Liver (tissue), 9 donors: ENCODE measurements around the gene MRTFB. TPM values are rescaled to one million over a fixed set of nuclear protein-coding genes. Genes with fewer than 3 reads are reported as not detected.

Source experiments
- DNase-seq: peaks from one replicate; pipeline ENCODE4 v3.0.0-alpha.2; 2017; ENCODE audit warnings: low spot score
- H3K27ac ChIP-seq, 2 donors: one replicate each; pipeline ENCODE4 v1.7.0; 2013; ENCODE audit warnings: inconsistent platforms in 2 of 2, low read length in 2 of 2, control low read depth in 1 of 2, low read depth in 1 of 2, mild to moderate bottlenecking in 1 of 2
- H3K27me3 ChIP-seq, 4 donors: one replicate each; pipeline versions ENCODE4 v1.6.1 to v1.7.0; 2013; ENCODE audit warnings: low read length in 3 of 4, inconsistent platforms in 1 of 4, mild to moderate bottlenecking in 1 of 4, moderate library complexity in 1 of 4; ENCODE audit not compliant: control insufficient read depth in 4 of 4, insufficient read depth in 4 of 4
- H3K36me3 ChIP-seq, 4 donors: one replicate each; pipeline versions ENCODE4 v1.6.1 to v1.7.0; 2013; ENCODE audit warnings: low read length in 3 of 4, mild to moderate bottlenecking in 3 of 4, low read depth in 1 of 4, moderate library complexity in 1 of 4; ENCODE audit not compliant: control insufficient read depth in 4 of 4, insufficient read depth in 3 of 4
- H3K4me1 ChIP-seq, 4 donors: one replicate each; pipeline versions ENCODE4 v1.6.1 to v1.7.0; 2013; ENCODE audit warnings: low read length in 3 of 4, mild to moderate bottlenecking in 3 of 4, moderate library complexity in 1 of 4; ENCODE audit not compliant: control insufficient read depth in 4 of 4, insufficient read depth in 4 of 4
- H3K4me3 ChIP-seq, 3 donors: one replicate each; pipeline versions ENCODE4 v1.6.1 to v1.7.0; 2013; ENCODE audit warnings: low read length in 3 of 3, control low read depth in 1 of 3, low read depth in 1 of 3, mild to moderate bottlenecking in 1 of 3
- H3K9ac ChIP-seq, 2 donors: one replicate each; pipeline ENCODE4 v1.7.0; 2013; ENCODE audit warnings: low read length in 2 of 2, mild to moderate bottlenecking in 2 of 2, moderate library complexity in 2 of 2, control low read depth in 1 of 2, low read depth in 1 of 2
- H3K9me3 ChIP-seq, 4 donors: one replicate each; pipeline versions ENCODE4 v1.6.1 to v1.7.0; 2013; ENCODE audit warnings: low read length in 3 of 4; ENCODE audit not compliant: control insufficient read depth in 4 of 4
- CTCF ChIP-seq: fragments of 150-350 bp; IDR thresholded peaks from 2 replicates; pipeline ENCODE4 v1.5.1; 2017; ENCODE audit warnings: improper control_type of control experiment, low read depth, low read length; ENCODE audit not compliant: missing input control
- EGR1 ChIP-seq, 2 donors: IDR thresholded peaks; 2 replicates each; pipeline ENCODE4 v1.6.1; 2016 to 2018; ENCODE audit warnings: antibody characterized with exemption in 2 of 2, low read depth in 2 of 2
- FOXA1 ChIP-seq: IDR thresholded peaks from 2 replicates; pipeline ENCODE4 v1.6.1; 2016; ENCODE audit warnings: antibody characterized with exemption
- FOXA2 ChIP-seq: IDR thresholded peaks from 2 replicates; pipeline ENCODE4 v1.6.1; 2016; ENCODE audit warnings: antibody characterized with exemption
- GABPA ChIP-seq, 2 donors: IDR thresholded peaks in 1 of 2; conservative IDR thresholded peaks in 1 of 2; 2 replicates each; pipeline ENCODE4 v1.6.1; 2016; ENCODE audit warnings: antibody characterized with exemption in 2 of 2, mild to moderate bottlenecking in 1 of 2, moderate library complexity in 1 of 2
- HNF4A ChIP-seq, 2 donors: conservative IDR thresholded peaks; 2 replicates each; pipeline ENCODE4 v1.6.1; 2016; ENCODE audit warnings: antibody characterized with exemption in 2 of 2, mild to moderate bottlenecking in 2 of 2
- HNF4G ChIP-seq: IDR thresholded peaks from 2 replicates; pipeline ENCODE4 v1.6.1; 2016; ENCODE audit warnings: antibody characterized with exemption
- JUND ChIP-seq, 2 donors: IDR thresholded peaks; 2 replicates each; pipeline ENCODE4 v1.6.1; 2016; ENCODE audit warnings: antibody characterized with exemption in 2 of 2
- MAX ChIP-seq: IDR thresholded peaks from 2 replicates; pipeline ENCODE4 v1.6.1; 2016; ENCODE audit warnings: antibody characterized with exemption
- NR2F2 ChIP-seq: IDR thresholded peaks from 2 replicates; pipeline ENCODE4 v1.6.1; 2016; ENCODE audit warnings: antibody characterized with exemption
- RAD21 ChIP-seq, 2 donors: IDR thresholded peaks; 2 replicates each; pipeline ENCODE4 v1.6.1; 2016; ENCODE audit warnings: antibody characterized with exemption in 2 of 2, mild to moderate bottlenecking in 2 of 2
- RXRA ChIP-seq, 2 donors: IDR thresholded peaks; 2 replicates each; pipeline ENCODE4 v1.6.1; 2017 to 2018; ENCODE audit warnings: antibody characterized with exemption in 2 of 2, mild to moderate bottlenecking in 1 of 2
- SP1 ChIP-seq: IDR thresholded peaks from 2 replicates; pipeline ENCODE4 v1.6.1; 2018; ENCODE audit warnings: antibody characterized with exemption, mild to moderate bottlenecking
- TAF1 ChIP-seq: conservative IDR thresholded peaks from 2 replicates; pipeline ENCODE4 v1.6.1; 2016; ENCODE audit warnings: antibody characterized with exemption, mild to moderate bottlenecking
- YY1 ChIP-seq: IDR thresholded peaks from 2 replicates; pipeline ENCODE4 v1.6.1; 2016; ENCODE audit warnings: antibody characterized with exemption, mild to moderate bottlenecking
- WGBS: extraction: QIAGEN DNeasy Blood & Tissue Kit; methylation state at CpG from one replicate; pipeline ENCODE4 v1.1.7; 2013; 5-methylcytosine and 5-hydroxymethylcytosine counted together
- polyA plus RNA-seq, 2 donors: library from polyadenylated mRNA; stranded (reverse) in 1 of 2; unstranded in 1 of 2; fragments of 200-250 nt in 1 of 2; fragments of >200 nt in 1 of 2; fragmentation: Nextera tagmentation in 1 of 2; extraction: Ambion mirVana in 1 of 2; gene quantifications; one replicate each; pipeline versions ENCODE4 v1.2.1 to v1.2.3, GENCODE V29; 2013 to 2015
- total RNA-seq, 2 donors: library from RNA; depleted of rRNA; stranded (reverse); fragments of >200 nt; gene quantifications; one replicate each; pipeline ENCODE4 v1.2.3, GENCODE V29; 2014
- TF ChIP-seq, protein P1 (sequence below): IDR thresholded peaks from 2 replicates; pipeline ENCODE4 v1.6.1; 2016; ENCODE audit warnings: antibody characterized with exemption, mild to moderate bottlenecking
- TF ChIP-seq, protein P2 (sequence below): IDR thresholded peaks from 2 replicates; pipeline ENCODE4 v1.6.1; 2016; ENCODE audit warnings: antibody characterized with exemption
- TF ChIP-seq, protein P3 (sequence below): IDR thresholded peaks from 2 replicates; pipeline ENCODE4 v1.6.1; 2016; ENCODE audit warnings: antibody characterized with exemption
- donor health status: healthy.
- donor health status: healthy.
- donor health status: healthy.
- donor health status: healthy.
- donor health status: healthy.

The MRTFB gene
- total and polyA plus RNA-seq, 4 donors = 4.1 to 14.2 (median 5.8) TPM

GRCh38 chr16:14095883-14096551, 24.9 kb downstream of the MRTFB start:
- DNase-seq = no peak
- Histone ChIP-seq H3K27ac (no peak overlapping the region), H3K9me3 (no peaks in the 10 kb centered on the region), H3K27me3 (no peaks in the 10 kb centered on the region), H3K4me1 (peaks cover 6 to 8% (median 7%) of the 10 kb centered on the region in 4 donors), H3K36me3 (no peaks in the 10 kb centered on the region), H3K4me3 (no peak overlapping the region), H3K9ac (no peak overlapping the region)
- TF ChIP-seq SP1 = no peak
- no peak for TF ChIP-seq YY1
- TF ChIP-seq, protein P1, sequence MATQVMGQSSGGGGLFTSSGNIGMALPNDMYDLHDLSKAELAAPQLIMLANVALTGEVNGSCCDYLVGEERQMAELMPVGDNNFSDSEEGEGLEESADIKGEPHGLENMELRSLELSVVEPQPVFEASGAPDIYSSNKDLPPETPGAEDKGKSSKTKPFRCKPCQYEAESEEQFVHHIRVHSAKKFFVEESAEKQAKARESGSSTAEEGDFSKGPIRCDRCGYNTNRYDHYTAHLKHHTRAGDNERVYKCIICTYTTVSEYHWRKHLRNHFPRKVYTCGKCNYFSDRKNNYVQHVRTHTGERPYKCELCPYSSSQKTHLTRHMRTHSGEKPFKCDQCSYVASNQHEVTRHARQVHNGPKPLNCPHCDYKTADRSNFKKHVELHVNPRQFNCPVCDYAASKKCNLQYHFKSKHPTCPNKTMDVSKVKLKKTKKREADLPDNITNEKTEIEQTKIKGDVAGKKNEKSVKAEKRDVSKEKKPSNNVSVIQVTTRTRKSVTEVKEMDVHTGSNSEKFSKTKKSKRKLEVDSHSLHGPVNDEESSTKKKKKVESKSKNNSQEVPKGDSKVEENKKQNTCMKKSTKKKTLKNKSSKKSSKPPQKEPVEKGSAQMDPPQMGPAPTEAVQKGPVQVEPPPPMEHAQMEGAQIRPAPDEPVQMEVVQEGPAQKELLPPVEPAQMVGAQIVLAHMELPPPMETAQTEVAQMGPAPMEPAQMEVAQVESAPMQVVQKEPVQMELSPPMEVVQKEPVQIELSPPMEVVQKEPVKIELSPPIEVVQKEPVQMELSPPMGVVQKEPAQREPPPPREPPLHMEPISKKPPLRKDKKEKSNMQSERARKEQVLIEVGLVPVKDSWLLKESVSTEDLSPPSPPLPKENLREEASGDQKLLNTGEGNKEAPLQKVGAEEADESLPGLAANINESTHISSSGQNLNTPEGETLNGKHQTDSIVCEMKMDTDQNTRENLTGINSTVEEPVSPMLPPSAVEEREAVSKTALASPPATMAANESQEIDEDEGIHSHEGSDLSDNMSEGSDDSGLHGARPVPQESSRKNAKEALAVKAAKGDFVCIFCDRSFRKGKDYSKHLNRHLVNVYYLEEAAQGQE = no peak
- no peak for TF ChIP-seq MAX
- TF ChIP-seq RAD21 (IDR thresholded peaks at IDR 0.05) = no peak
- TF ChIP-seq, protein P2, sequence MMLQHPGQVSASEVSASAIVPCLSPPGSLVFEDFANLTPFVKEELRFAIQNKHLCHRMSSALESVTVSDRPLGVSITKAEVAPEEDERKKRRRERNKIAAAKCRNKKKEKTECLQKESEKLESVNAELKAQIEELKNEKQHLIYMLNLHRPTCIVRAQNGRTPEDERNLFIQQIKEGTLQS = no peak
- TF ChIP-seq GABPA (IDR thresholded peaks at IDR 0.05 in 1 of 2, conservative IDR thresholded peaks at IDR 0.05 in 1 of 2) = no peak
- no peak for TF ChIP-seq FOXA2
- no peak for TF ChIP-seq JUND (IDR thresholded peaks at IDR 0.05)
- TF ChIP-seq TAF1 = no peak
- no peak for TF ChIP-seq EGR1 (IDR thresholded peaks at IDR 0.05; ENCODE audit: low read depth in 2 of 2)
- no peak for TF ChIP-seq FOXA1
- TF ChIP-seq NR2F2 = no peak
- TF ChIP-seq, protein P3, sequence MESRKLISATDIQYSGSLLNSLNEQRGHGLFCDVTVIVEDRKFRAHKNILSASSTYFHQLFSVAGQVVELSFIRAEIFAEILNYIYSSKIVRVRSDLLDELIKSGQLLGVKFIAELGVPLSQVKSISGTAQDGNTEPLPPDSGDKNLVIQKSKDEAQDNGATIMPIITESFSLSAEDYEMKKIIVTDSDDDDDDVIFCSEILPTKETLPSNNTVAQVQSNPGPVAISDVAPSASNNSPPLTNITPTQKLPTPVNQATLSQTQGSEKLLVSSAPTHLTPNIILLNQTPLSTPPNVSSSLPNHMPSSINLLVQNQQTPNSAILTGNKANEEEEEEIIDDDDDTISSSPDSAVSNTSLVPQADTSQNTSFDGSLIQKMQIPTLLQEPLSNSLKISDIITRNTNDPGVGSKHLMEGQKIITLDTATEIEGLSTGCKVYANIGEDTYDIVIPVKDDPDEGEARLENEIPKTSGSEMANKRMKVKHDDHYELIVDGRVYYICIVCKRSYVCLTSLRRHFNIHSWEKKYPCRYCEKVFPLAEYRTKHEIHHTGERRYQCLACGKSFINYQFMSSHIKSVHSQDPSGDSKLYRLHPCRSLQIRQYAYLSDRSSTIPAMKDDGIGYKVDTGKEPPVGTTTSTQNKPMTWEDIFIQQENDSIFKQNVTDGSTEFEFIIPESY = no peak
- TF ChIP-seq HNF4G = no peak
- TF ChIP-seq RXRA (IDR thresholded peaks at IDR 0.05) = no peak
- no peak for TF ChIP-seq CTCF
- TF ChIP-seq HNF4A (conservative IDR thresholded peaks at IDR 0.05) = no peak
- 90% methylated on average over 9 of the region's 9 CpGs for WGBS
